Measurements from ENCODE around the gene MYD88. TPM values are rescaled to one million over a fixed set of nuclear protein-coding genes. Genes with fewer than 3 reads are reported as not detected.

Gene MYD88
- total and polyA plus RNA-seq, 9 of the 15 experiments (the other 6 are each of a cell fraction or from before 2014, with no cell fraction given) = 3.2 to 47.3 (median 27.6) TPM

GRCh38 chr3:38164952-38165721, 26.7 kb downstream of the MYD88 start, which contains the start of gene OXSR1 (continued):
- TF ChIP-seq, protein P1, sequence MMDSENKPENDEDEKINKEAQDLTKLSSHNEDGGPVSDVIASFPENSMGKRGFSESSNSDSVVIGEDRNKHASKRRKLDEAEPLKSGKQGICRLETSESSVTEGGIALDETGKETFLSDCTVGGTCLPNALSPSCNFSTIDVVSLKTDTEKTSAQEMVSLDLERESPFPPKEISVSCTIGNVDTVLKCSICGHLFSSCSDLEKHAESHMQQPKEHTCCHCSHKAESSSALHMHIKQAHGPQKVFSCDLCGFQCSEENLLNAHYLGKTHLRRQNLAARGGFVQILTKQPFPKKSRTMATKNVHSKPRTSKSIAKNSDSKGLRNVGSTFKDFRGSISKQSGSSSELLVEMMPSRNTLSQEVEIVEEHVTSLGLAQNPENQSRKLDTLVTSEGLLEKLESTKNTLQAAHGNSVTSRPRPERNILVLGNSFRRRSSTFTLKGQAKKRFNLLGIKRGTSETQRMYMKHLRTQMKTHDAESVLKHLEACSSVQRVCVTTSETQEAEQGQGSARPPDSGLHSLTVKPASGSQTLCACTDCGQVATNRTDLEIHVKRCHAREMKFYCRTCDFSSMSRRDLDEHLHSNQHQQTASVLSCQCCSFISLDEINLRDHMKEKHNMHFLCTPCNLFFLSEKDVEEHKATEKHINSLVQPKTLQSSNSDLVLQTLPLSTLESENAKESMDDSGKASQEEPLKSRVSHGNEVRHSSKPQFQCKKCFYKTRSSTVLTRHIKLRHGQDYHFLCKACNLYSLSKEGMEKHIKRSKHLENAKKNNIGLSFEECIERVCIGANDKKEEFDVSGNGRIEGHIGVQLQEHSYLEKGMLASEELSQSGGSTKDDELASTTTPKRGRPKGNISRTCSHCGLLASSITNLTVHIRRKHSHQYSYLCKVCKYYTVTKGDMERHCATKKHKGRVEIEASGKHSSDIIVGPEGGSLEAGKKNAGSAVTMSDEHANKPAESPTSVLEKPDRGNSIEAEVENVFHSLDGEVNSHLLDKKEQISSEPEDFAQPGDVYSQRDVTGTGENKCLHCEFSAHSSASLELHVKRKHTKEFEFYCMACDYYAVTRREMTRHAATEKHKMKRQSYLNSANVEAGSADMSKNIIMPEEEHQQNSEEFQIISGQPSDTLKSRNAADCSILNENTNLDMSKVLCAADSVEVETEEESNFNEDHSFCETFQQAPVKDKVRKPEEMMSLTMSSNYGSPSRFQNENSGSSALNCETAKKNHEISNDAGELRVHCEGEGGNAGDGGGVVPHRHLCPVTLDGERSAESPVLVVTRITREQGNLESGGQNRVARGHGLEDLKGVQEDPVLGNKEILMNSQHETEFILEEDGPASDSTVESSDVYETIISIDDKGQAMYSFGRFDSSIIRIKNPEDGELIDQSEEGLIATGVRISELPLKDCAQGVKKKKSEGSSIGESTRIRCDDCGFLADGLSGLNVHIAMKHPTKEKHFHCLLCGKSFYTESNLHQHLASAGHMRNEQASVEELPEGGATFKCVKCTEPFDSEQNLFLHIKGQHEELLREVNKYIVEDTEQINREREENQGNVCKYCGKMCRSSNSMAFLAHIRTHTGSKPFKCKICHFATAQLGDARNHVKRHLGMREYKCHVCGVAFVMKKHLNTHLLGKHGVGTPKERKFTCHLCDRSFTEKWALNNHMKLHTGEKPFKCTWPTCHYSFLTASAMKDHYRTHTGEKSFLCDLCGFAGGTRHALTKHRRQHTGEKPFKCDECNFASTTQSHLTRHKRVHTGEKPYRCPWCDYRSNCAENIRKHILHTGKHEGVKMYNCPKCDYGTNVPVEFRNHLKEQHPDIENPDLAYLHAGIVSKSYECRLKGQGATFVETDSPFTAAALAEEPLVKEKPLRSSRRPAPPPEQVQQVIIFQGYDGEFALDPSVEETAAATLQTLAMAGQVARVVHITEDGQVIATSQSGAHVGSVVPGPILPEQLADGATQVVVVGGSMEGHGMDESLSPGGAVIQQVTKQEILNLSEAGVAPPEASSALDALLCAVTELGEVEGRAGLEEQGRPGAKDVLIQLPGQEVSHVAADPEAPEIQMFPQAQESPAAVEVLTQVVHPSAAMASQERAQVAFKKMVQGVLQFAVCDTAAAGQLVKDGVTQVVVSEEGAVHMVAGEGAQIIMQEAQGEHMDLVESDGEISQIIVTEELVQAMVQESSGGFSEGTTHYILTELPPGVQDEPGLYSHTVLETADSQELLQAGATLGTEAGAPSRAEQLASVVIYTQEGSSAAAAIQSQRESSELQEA (IDR thresholded peaks at IDR 0.05; ENCODE audit: low read depth) = peak; percentile 70; the same call in 1 of the 2 replicates
- no peak for TF ChIP-seq FOXA3 (CRISPR knock-in tag; conservative IDR thresholded peaks at IDR 0.05 in 1 of 2, IDR thresholded peaks at IDR 0.05 in 1 of 2)
- TF ChIP-seq HOXB6 (CRISPR knock-in tag; IDR thresholded peaks at IDR 0.05; ENCODE audit: borderline replicate concordance) = 0 out of 2 replicates have a peak, but pooled peaks have one; percentile 59
- TF ChIP-seq HIVEP1 (CRISPR knock-in tag; IDR thresholded peaks at IDR 0.05) = no peak
- TF ChIP-seq, protein P2, sequence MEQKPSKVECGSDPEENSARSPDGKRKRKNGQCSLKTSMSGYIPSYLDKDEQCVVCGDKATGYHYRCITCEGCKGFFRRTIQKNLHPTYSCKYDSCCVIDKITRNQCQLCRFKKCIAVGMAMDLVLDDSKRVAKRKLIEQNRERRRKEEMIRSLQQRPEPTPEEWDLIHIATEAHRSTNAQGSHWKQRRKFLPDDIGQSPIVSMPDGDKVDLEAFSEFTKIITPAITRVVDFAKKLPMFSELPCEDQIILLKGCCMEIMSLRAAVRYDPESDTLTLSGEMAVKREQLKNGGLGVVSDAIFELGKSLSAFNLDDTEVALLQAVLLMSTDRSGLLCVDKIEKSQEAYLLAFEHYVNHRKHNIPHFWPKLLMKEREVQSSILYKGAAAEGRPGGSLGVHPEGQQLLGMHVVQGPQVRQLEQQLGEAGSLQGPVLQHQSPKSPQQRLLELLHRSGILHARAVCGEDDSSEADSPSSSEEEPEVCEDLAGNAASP (IDR thresholded peaks at IDR 0.05) = no peak
- TF ChIP-seq SREBF2 (CRISPR knock-in tag; IDR thresholded peaks at IDR 0.05) = no peak
- peak; percentile 96 for TF ChIP-seq FOS (IDR thresholded peaks at IDR 0.05; ENCODE audit: extremely low read depth, insufficient read length)
- no peak for TF ChIP-seq ZFP36 (IDR thresholded peaks at IDR 0.05; ENCODE audit: low read depth, low read length, partially characterized antibody)
- no peak for TF ChIP-seq NFE2L1 (tag; IDR thresholded peaks at IDR 0.05; ENCODE audit: borderline replicate concordance, low read depth)
- TF ChIP-seq KDM4B (IDR thresholded peaks at IDR 0.05; ENCODE audit: borderline replicate concordance in 2 of 2, low read depth in 1 of 2) = no peak
- no peak; the same call in 1 of the 2 replicates for TF ChIP-seq SIN3B (IDR thresholded peaks at IDR 0.05; ENCODE audit: low read depth)
- TF ChIP-seq ZBTB9 (CRISPR knock-in tag; IDR thresholded peaks at IDR 0.05) = peak; percentile 87; the same call in 1 of the 2 replicates
- TF ChIP-seq DDX20 (tag; IDR thresholded peaks at IDR 0.05; ENCODE audit: low read depth) = no peak
- TF ChIP-seq BRF2 (IDR thresholded peaks at IDR 0.05; ENCODE audit: borderline replicate concordance, insufficient read depth, insufficient read length) = no peak
